H1 (cell line): ENCODE measurements around the gene OSBPL6.

ENCODE experiments used
- EGR1 ChIP-seq: IDR thresholded peaks from 2 replicates; pipeline ENCODE4 v1.6.1; 2011; ENCODE audit warnings: low read depth, low read length, borderline replicate concordance
- EP300 ChIP-seq, 2 experiments: IDR thresholded peaks; 1 replicate in 1 of 2; 2 replicates in 1 of 2; pipeline ENCODE4 v1.6.1; 2011 to 2012; ENCODE audit warnings: low read depth in 2 of 2, low read length in 2 of 2, mild to moderate bottlenecking in 2 of 2, borderline replicate concordance in 1 of 2, inconsistent platforms in 1 of 2, moderate library complexity in 1 of 2
- MAFK ChIP-seq: IDR thresholded peaks from 2 replicates; pipeline ENCODE4 v1.6.1; 2012; ENCODE audit warnings: low read depth, mild to moderate bottlenecking, improper control_type of control experiment, low read length
- TAF7 ChIP-seq: optimal IDR thresholded peaks from 2 replicates; pipeline ENCODE3; 2011; ENCODE audit warnings: low read depth, mild to moderate bottlenecking, inconsistent platforms, low read length, moderate library complexity, borderline replicate concordance
- TF ChIP-seq, protein P1 (sequence below): IDR thresholded peaks from 2 replicates; pipeline ENCODE4 v1.6.1; 2012; ENCODE audit warnings: inconsistent platforms
- TF ChIP-seq, protein P2 (sequence below), 3 experiments: IDR thresholded peaks; 1 replicate in 2 of 3; 2 replicates in 1 of 3; pipeline versions ENCODE4 v1.5.1 to v1.6.1; 2011; ENCODE audit warnings: low read length in 3 of 3, mild to moderate bottlenecking in 3 of 3, inconsistent platforms in 2 of 3, low read depth in 1 of 3, moderate library complexity in 1 of 3; ENCODE audit not compliant: insufficient read depth in 1 of 3; ENCODE audit errors: control extremely low read depth in 1 of 3
- TF ChIP-seq, protein P3 (sequence below): IDR thresholded peaks from 2 replicates; pipeline ENCODE4 v1.6.1; 2011; ENCODE audit warnings: low read depth, mild to moderate bottlenecking, low read length; ENCODE audit not compliant: insufficient read depth

DNA sequence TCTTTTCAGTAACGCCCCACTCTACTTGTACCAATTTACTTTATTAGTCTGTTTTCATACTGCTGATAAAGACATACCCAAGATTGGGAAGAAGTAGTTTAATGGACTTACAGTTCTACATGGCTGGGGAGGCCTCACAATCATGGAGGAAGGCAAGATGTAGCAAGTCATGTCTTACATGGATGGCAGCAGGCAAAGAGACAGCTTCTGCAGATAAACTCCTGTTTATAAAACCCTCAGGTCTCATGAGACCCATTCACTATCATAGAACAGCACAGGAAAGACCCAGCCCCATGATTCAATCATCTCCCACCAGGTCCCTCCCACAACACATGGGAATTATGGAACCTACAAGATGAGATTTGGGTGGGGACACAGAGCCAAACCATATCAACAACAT lies 38.8 kb upstream of the OSBPL6 start:
- no peak for TF ChIP-seq EGR1
- TF ChIP-seq, protein P1, sequence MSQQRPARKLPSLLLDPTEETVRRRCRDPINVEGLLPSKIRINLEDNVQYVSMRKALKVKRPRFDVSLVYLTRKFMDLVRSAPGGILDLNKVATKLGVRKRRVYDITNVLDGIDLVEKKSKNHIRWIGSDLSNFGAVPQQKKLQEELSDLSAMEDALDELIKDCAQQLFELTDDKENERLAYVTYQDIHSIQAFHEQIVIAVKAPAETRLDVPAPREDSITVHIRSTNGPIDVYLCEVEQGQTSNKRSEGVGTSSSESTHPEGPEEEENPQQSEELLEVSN = no peak
- TF ChIP-seq, protein P2, sequence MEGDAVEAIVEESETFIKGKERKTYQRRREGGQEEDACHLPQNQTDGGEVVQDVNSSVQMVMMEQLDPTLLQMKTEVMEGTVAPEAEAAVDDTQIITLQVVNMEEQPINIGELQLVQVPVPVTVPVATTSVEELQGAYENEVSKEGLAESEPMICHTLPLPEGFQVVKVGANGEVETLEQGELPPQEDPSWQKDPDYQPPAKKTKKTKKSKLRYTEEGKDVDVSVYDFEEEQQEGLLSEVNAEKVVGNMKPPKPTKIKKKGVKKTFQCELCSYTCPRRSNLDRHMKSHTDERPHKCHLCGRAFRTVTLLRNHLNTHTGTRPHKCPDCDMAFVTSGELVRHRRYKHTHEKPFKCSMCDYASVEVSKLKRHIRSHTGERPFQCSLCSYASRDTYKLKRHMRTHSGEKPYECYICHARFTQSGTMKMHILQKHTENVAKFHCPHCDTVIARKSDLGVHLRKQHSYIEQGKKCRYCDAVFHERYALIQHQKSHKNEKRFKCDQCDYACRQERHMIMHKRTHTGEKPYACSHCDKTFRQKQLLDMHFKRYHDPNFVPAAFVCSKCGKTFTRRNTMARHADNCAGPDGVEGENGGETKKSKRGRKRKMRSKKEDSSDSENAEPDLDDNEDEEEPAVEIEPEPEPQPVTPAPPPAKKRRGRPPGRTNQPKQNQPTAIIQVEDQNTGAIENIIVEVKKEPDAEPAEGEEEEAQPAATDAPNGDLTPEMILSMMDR (IDR thresholded peaks at IDR 0.05; ENCODE audit: control extremely low read depth in 1 of 3, insufficient read depth in 1 of 3, low read depth in 1 of 3, low read length in 3 of 3) = no peak
- TF ChIP-seq, protein P3, sequence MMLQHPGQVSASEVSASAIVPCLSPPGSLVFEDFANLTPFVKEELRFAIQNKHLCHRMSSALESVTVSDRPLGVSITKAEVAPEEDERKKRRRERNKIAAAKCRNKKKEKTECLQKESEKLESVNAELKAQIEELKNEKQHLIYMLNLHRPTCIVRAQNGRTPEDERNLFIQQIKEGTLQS = no peak
- no peak for TF ChIP-seq TAF7
- no peak for TF ChIP-seq MAFK
- no peak for TF ChIP-seq EP300 (IDR thresholded peaks at IDR 0.05; ENCODE audit: borderline replicate concordance in 1 of 2, low read depth in 2 of 2, low read length in 2 of 2)
